HG03135 (cell line): ENCODE results near the gene ATP11B.

Source experiments
- ATAC-seq: cut with Tn5 transposase; IDR thresholded peaks from one replicate; pipeline ENCODE4 v1.9.1; 2021; ENCODE audit warnings: mild to moderate bottlenecking, moderate library complexity; ENCODE audit not compliant: unreplicated experiment

The ATP11B gene

DNA sequence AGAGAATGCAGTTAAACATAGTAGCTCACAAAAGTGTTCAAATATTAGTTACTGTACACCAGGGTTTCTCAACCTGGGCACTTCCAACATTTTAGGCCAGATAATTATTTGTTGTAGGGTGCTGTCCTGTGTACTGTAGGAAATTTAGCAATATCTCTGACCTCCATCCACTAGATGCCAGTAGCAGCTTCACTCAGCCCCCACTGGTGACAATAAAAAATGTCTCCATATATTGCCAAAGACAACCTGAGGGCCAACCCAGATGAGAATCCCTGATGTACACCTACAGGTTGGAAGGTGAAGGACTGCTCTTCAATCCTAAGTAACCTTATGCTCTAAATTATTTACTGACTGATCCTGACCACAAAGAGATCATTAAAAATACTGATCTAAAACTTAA is 154.6 kb downstream of the ATP11B start:
- no peak for ATAC-seq

DNA sequence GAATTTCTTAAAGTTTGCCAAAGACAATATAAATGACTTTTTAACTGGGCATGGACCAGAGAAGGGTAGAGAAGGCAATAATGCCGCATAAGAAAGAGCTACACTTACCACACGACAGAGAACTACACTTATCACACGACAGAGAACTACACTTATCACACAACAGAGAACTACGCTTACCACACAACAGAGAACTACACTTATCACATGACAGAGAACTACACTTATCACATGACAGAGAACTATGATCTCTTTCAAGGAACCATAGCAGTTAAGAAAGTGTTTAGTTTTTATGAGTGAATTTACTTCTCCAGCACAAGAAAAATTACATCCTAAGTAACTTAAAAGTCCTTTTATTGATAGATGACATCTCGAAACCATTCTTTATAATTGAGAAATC is 155.0 kb downstream of the ATP11B start:
- ATAC-seq, result no peak

DNA sequence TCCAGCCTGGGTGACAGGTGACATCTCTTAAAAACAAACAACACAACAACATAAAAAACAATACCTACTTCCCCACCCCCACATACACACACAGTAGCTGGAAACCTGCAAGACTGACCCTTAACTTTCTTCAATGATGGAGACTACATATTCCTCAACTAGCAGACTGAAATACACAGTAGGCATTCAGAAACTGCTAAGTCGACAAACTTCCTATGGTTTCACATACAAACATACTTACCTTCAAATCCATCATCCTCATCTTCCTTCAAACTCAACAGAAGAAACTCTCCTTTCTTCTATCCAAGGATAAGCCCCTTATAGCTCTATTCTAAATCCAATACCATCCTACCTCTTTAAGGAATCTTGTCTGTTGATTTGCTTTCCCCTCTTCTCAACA is 156.4 kb downstream of the ATP11B start:
- no peak for ATAC-seq

DNA sequence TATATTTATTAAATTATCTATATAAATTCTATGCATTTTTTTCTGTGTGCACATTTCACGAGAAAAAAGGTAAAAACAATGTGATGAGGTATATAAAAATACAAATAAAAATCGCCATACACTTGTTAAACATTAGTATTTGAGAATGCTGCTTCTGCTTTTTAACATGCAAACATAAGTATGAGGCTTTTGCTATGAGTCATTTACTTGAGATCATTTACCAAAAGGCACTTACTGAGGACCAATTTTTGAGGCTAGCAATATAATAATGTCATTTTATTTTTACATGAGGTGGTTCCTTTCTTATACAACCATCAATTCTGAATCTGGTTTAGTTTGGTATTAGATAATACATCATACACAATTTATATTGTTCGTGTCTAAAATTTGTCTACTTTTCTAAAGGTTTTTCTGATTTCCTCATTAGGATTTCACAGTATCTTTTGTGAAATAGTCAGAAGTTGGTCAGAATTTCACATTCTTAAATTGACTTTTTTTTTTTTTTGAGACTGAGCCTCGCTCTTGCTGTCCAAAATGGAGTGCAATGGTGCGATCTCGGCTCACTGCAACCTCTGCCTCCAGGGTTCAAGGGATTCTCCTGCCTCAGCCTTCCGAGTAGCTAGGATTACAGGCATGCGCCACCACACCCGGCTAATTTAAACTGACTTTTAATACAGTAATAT is 161.4 kb downstream of the ATP11B start:
- ATAC-seq, result peak; percentile 96

- no peak for ATAC-seq
Observed at GRCh38 chr3:182957226-182957625, 163.9 kb downstream of the ATP11B start.

DNA sequence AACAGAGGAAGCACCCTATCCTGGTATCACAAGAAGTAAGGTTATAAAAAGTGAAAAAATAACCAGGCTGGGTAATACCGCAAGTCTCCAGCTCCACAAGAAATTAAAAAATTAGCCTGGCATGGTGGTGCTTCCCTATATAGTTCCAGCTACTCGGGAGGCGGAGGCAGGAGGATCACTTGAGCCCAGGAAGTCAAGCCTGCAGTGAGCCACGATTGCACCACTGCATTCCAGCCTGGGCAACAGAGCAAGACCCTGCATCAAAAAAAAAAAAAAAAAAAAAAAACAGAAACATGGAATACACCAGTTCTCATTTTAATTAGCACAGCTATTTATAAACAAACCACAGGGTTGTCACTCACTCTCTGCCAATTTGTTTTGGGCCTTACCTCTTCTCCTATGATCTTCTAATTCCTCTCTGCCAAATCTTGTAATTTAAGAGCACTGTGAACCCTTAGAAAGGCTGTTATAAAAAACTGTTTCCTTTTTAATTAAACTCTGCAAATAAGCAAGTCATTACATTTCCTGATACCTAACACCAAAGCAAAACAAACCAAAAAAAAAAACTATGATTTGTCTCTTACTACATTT is 164.5 kb downstream of the ATP11B start:
- ATAC-seq, result no peak

- no peak for ATAC-seq
Observed at GRCh38 chr3:182959474-182960350, 166.4 kb downstream of the ATP11B start.

- ATAC-seq, result no peak
Observed at GRCh38 chr3:182962166-182962565, 168.9 kb downstream of the ATP11B start.

DNA sequence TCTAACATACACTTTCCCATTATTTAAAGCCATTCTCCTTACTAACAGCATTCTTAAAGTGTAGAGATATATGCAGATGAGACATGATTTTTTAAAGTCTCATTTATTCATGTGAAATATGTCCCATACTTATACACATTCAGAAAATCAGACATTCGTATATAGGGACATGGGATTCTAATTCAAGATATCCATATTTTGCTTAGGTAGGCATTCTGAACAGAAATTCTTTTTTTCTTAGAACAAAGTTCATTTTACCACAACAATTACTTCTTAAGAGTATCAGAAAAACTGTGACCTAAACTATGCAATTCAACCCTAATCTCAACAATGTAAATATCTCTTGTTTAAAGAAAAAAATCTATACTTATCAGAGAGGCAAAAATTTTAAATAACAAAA is 170.9 kb downstream of the ATP11B start:
- ATAC-seq, result no peak

- no peak for ATAC-seq
Observed at GRCh38 chr3:182965861-182966366, 172.6 kb downstream of the ATP11B start.

DNA sequence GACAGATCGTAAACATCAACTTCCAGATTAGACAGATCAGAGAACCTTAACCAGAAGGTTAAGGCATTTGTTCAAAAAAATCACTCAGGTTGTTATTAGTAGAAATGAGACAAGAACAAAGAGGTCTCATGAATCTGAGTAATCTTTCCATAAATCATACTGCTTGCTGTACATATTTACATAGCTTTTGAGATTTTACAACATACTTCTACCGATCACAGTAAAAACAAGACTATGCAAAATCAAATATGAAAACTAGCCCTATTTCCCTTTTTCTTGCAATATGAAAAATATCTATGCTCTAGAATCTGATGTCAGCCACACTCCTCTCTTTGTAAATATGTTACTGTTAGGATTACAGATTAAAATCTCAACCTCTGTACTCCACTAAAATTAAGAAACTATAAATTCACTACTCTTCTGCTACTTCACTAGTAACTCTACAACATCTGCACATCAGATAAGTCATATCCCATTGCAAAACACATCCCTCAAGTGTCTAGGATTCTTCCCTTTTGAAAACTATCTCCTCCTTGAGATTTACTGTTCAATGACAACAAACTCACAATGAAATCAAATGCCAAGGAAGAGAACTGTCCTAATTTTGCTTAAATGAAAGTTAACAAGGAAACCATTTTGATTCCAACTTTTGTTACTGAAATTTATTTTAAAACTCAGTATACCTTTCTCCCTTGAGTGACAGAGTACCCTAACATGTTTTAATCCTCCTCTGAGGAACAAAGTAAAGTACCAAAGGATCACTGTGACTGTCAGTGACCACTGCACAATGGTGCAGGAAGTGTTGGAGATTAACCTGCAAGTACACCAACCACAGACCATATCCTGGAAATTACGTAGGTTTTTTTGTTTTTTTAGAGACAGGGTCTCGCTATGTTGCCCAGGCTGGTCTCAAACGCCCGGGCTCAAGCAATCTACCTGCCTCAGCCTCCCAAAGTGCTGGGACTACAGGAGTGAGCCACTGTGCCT is 174.2 kb downstream of the ATP11B start:
- ATAC-seq, result peak; percentile 49

- ATAC-seq, result no peak
Observed at GRCh38 chr3:182969277-182969676, 176.0 kb downstream of the ATP11B start.

- ATAC-seq, result no peak
Observed at GRCh38 chr3:182969853-182970252, 176.5 kb downstream of the ATP11B start.

DNA sequence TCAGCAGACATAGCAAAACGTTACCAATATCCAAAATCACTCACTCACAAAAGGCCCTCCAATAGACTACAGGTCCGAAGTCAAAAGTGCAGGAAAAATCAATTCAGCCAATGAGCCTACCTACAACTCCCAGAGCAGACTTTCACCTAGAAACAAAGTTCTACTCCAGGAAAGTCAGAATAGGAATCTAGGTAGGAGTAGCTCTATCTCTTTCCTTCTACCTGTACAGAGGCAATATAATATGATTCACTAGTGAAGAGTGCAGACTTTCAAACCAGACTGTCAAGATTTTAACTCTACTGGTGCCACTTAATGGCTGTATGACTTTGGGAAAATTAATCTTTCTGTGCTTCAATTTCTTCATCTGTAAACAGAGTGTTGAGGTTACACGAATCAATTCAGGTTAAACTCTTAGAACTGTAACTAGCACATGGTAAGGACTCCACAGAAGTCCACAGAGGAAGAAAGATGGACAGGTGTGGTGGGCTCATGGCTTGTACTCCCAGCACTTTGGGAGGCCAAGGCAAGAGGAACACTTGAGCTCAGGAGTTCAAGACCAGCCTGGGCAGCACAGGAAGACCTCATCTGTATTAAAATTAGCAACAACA is 177.6 kb downstream of the ATP11B start:
- no peak for ATAC-seq
